SK-MEL-5 (cell line): ENCODE measurements around the gene DCST2. TPM values are rescaled to one million over a fixed set of nuclear protein-coding genes. Genes with fewer than 3 reads are reported as not detected.
A peak's percentile ranks its signal among the peaks of the same experiment; 100 is the strongest.
"Not testable (repeated sequence)": the region's sequence is repeated elsewhere in the genome, so short reads cannot be mapped to it uniquely, and the experiment has no call there.

Source experiments
- DNase-seq: peaks from one replicate; pipeline ENCODE4 v3.0.0-alpha.2; 2016; ENCODE audit warnings: low read depth, low spot score
- in situ Hi-C: cut with HindIII; loops from 2 replicates; pipeline ENCODE4 v1.10.0; 2016; ENCODE audit warnings: low sequenced_read_pairs, high pct_unique_total_duplicates, low pct_unique_long_range_greater_than_20kb
- total RNA-seq: library from RNA; depleted of rRNA; stranded (reverse); fragments of >200 nt; shearing (Covaris generic); gene quantifications from 2 replicates; pipeline ENCODE4 v1.2.3, GENCODE V29; 2014

The DCST2 gene
- total RNA-seq, 1 experiment from 2014 or later: 0.18 TPM

- in situ Hi-C loops: no loop called here
- DNase-seq: no peak
These were observed 36.4 kb downstream of the DCST2 start for GRCh38 chr1:154996966-154997701.

DNA sequence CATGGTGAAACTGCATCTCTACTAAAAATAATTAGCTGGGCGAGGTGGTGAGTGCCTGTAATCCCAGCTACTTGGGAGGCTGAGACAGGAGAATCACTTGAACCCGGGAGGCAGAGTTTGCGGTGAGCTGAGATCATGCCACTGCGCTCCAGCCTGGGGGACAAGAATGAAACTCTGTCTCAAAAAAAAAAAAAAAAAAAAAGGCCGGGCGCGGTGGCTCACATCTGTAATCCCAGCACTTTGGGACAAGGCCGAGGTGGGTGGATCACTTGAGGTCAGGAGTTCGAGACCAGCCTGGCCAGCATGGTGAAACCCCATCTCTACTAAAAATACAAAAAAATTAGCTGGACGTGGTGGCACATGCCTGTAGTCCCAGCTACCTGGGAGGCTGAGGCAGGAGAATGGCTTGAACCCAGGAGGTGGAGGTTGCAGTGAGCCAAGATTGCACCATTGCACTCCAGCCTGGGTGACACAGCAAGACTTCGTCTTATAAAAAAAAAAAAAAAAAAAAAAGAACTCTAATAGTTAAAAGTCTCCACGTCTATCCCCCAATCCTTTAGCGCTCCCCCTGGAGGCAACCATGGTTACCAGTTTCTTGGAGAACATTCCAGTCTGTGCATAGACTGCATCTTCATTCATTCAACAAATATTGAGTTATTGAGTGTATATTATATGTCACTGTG lies 38.1 kb downstream of the DCST2 start:
- peak; percentile 92 for DNase-seq

DNA sequence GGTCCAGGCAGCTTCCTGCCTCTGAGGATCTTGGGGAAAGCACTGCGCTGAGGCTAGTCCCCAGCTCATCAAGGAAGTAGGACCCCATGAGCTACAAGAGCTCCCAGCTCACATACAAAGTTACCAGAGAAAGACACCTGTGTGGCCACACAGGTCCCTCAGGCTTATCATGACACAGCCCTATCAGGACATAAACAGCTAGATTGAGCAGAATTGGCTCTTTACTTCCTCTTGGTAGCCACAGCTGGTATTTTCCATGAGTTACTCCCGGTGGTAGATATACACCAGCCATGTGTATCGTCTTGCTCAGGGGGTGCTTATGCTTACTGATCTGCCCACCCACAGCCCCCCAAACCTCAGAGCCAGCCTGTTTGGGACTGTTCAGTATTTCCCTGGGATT lies 39.0 kb downstream of the DCST2 start:
- in situ Hi-C loops: no loop called here
- no peak for DNase-seq

More for the DNA sequence above, 38.1 kb downstream of the DCST2 start:
- in situ Hi-C loops: not testable (repeated sequence)

GRCh38 chr1:154994269-154994587 lies 39.4 kb downstream of the DCST2 start:
- in situ Hi-C loops: no loop called here
- no peak for DNase-seq

- in situ Hi-C loops: no loop called here
- DNase-seq: no peak
These were observed 39.9 kb downstream of the DCST2 start, which contains the start of gene LENEP for GRCh38 chr1:154993572-154994268. Gene LENEP, plus strand, starts transcription at chr1:154993586. Its CDS starts 22 bp downstream, at chr1:154993608.

DNA sequence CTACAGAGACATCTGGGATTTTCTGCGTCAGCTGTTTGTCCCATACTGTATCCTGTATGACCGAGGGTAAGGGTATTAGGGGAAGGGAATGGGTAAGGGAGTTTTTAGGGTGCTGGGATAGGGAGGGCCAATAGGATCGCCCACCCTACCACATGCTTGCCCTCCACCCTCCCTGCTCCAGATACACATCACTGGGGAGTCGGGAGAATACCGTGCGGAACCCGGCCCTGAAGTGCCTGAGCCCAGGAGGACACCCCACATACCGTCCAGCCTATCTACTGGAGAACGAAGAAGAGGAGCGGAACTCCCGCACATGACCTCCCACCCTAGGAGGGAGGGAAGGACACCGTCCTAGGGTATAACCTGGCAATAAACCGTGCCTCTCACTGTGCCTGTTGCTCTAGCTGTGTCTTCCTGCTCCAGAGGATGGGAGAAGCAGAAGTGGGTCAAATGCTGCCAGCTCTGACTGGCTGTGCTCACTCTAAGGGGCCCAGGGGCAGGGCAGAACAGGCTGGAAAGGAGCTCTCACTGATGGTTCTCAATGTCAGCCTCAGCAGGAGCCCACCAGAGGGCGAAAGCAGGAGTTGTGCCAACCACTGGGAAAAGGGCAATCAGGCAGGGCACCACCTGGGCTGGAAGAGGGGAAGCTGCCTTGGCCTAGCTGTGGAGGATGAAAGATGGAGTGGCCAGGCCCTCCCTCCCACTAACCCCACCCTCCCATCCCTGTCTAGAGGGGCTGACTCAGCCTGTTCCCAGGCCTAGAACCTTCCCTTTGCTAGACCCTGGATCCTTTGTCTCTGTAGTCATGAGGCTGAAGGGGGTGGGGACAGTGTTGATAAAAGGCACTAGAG lies 40.6 kb downstream of the DCST2 start:
- in situ Hi-C loops: no loop called here
- peak; percentile 71 for DNase-seq

GRCh38 chr1:154990276-154990675 lies 43.3 kb downstream of the DCST2 start:
- in situ Hi-C loops: no loop called here
- no peak for DNase-seq

DNA sequence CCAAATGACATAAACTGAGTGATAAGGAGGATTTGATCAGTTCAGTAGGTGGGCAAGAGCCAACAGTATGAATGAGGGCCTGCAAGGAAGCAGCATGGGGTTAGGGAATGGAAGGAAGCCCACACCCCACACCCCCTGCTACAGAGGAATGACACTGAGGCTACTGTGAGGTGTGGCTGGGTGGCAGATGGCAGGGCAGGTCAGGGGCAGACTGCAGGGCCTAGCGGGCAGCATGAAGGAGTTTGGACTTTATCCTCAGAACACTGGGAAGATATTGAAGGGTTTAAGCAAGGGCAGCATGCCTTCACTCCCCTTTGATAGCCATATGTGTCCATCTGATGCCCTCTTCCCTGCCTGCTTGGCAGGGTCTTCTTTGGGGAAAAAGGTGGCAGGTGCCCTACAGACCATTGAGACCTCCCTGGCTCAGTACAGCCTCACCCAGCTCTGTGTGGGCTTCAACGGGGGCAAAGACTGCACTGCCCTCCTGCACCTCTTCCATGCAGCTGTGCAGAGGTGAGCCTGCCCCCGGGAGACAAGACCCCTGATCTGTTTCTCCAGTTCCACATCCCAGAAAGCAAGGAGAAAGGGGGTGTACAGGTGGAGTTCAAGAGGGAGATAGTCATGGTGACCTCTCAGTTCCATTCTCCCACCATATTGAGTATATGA lies 44.3 kb downstream of the DCST2 start:
- in situ Hi-C loops: no loop called here
- DNase-seq: no peak

DNA sequence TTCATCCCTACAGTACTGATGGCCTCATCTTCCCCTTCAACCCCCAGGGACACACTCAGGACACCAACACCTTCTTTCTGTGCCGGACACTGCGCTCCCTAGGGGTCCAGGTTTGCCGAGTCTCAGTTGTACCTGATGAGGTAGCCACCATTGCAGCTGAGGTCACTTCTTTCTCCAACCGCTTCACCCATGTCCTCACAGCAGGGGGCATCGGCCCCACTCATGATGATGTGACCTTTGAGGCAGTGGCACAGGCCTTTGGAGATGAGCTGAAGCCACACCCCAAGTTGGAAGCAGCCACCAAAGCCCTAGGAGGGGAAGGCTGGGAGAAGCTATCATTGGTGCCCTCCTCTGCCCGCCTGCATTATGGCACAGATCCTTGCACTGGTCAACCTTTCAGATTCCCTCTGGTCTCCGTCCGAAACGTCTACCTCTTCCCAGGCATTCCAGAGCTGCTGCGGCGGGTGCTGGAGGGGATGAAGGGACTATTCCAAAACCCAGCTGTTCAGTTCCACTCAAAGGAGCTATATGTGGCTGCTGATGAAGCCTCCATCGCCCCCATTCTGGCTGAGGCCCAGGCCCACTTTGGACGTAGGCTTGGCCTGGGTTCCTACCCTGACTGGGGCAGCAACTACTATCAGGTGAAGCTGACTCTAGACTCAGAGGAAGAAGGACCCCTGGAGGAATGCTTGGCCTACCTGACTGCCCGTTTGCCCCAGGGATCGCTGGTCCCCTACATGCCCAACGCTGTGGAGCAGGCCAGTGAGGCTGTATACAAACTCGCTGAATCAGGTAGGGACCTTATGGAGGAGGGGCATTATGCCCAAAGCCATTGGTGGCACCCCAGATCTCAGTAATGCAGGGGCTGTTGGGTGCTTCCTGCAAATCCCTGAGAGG lies 45.3 kb downstream of the DCST2 start:
- DNase-seq: no peak
- in situ Hi-C loops: no loop called here

DNA sequence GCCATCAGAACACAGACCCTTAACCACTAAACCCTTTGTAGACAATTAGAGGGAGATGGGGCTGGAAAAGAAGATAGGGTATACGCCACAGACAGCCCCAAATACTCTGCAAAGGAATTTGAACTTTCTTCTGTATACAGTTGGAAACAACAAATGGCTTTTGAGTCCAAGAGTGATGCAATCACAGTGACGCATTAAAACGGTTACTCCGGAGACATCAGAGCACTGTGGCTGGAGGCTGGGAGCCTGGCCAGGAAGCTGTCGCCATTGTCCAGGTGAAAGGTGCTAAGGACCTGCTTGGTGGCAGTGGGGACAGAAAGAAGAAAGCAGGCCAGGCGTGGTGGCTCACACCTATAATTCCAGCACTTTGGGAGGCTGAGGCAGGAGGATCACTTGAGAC lies 46.3 kb downstream of the DCST2 start:
- no peak for DNase-seq
- in situ Hi-C loops: no loop called here

GRCh38 chr1:154986736-154987135 lies 46.8 kb downstream of the DCST2 start:
- DNase-seq, in situ Hi-C loops: not testable (repeated sequence)

GRCh38 chr1:154983776-154984466 lies 49.7 kb downstream of the DCST2 start:
- in situ Hi-C loops: no loop called here
- DNase-seq: no peak

GRCh38 chr1:154982897-154983648 lies 50.5 kb downstream of the DCST2 start, which contains the start of gene FLAD1:
Gene FLAD1, plus strand, starts transcription at chr1:154983344. Its CDS starts 351 bp downstream, at chr1:154983695.
- in situ Hi-C loops: no loop called here

DNA sequence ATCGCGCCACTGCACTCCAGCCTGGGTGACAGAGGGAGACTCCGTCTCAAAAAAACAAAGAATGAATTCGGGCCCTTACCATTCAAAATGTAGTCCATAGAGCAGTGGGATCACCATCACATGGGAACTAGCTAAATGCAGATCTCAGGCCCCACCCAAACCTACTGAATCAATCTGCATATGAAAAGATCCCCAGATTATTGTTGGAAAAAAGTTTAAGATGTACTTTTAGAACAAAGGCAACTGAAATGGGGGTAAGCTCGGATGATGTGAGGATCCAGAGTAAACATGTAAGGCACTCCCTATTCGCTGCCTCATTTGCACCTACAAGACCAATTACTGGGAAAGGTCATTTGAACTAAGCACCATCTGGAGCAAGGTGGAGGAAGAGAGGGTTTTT lies 51.2 kb downstream of the DCST2 start:
- in situ Hi-C loops: no loop called here
- DNase-seq: no peak

More at GRCh38 chr1:154982897-154983648, 50.5 kb downstream of the DCST2 start, which contains the start of gene FLAD1:
- DNase-seq: peak; percentile 100

GRCh38 chr1:154978360-154978759 lies 55.2 kb downstream of the DCST2 start:
- no peak for DNase-seq
- in situ Hi-C loops: no loop called here
